Measurements from ENCODE around the gene SIGLEC11. TPM values are rescaled to one million over a fixed set of nuclear protein-coding genes. Genes with fewer than 3 reads are reported as not detected.
"Not testable (repeated sequence)": the region's sequence is repeated elsewhere in the genome, so short reads cannot be mapped to it uniquely, and the experiment has no call there.

Gene SIGLEC11
- total and polyA plus RNA-seq, 2 experiments from 2014 or later: not detected

- H3K27me3 ChIP-seq (ENCODE audit: insufficient read depth); H3K79me2 ChIP-seq (replicated peaks; ENCODE audit: insufficient read depth); H3K4me2 ChIP-seq; H3K9me2 ChIP-seq (ENCODE audit: insufficient read depth); H3K36me3 ChIP-seq (ENCODE audit: insufficient read depth); H3K27ac ChIP-seq (ENCODE audit: low read depth); H3K27ac Mint-ChIP-seq; H3K36me3 Mint-ChIP-seq (ENCODE audit: low read depth); H3F3A ChIP-seq (replicated peaks; ENCODE audit: low read depth); H4K20me1 ChIP-seq (replicated peaks; ENCODE audit: insufficient read depth); H3K4me3 ChIP-seq; DNase-seq (ENCODE audit: low spot score); H2AFZ ChIP-seq; H3K4me3 Mint-ChIP-seq: not testable (repeated sequence)
- Mint-ChIP-seq H3K4me1 (peaks cover 23% of the 10 kb centered on the region), H3K9me3 (peaks cover 20% of the 10 kb centered on the region), H3K27me3 (ENCODE audit: insufficient read depth, low read depth, poor library complexity) (peaks cover 10% of the 10 kb centered on the region)
- peaks cover 39% of the 10 kb centered on the region; the same call in 1 of the 2 replicates for H3K4me1 ChIP-seq (ENCODE audit: insufficient read depth)
- ATAC-seq: peak; percentile 15
Measured at GRCh38 chr19:49958596-49958995, 2.4 kb downstream of the SIGLEC11 start.

GRCh38 chr19:49958144-49958543, 2.8 kb downstream of the SIGLEC11 start:
- H3K36me3 ChIP-seq (ENCODE audit: insufficient read depth); H3F3A ChIP-seq (replicated peaks; ENCODE audit: low read depth); DNase-seq (ENCODE audit: low spot score); H4K20me1 ChIP-seq (replicated peaks; ENCODE audit: insufficient read depth); H3K27ac ChIP-seq (ENCODE audit: low read depth); H3K27me3 ChIP-seq (ENCODE audit: insufficient read depth); H3K9me2 ChIP-seq (ENCODE audit: insufficient read depth); H3K4me3 Mint-ChIP-seq; H3K36me3 Mint-ChIP-seq (ENCODE audit: low read depth); H3K27ac Mint-ChIP-seq; H3K79me2 ChIP-seq (replicated peaks; ENCODE audit: insufficient read depth); H3K4me3 ChIP-seq: not testable (repeated sequence)
- Histone ChIP-seq H3K4me1 (ENCODE audit: insufficient read depth) (peaks cover 39% of the 10 kb centered on the region; the same call in 1 of the 2 replicates), H2AFZ (peak overlapping the region; percentile 95; the same call in 1 of the 2 replicates), H3K4me2 (peak overlapping the region; percentile 65; the same call in 1 of the 2 replicates)
- H3K4me1 Mint-ChIP-seq: peaks cover 27% of the 10 kb centered on the region
- peak; percentile 57 for ATAC-seq
- peaks cover 15% of the 10 kb centered on the region for H3K9me3 Mint-ChIP-seq
- peaks cover 14% of the 10 kb centered on the region for H3K27me3 Mint-ChIP-seq (ENCODE audit: insufficient read depth, low read depth, poor library complexity)

GRCh38 chr19:49957262-49957915, 3.6 kb downstream of the SIGLEC11 start:
- Histone ChIP-seq H3K79me2 (replicated peaks; ENCODE audit: insufficient read depth) (no peaks in the 10 kb centered on the region), H4K20me1 (replicated peaks; ENCODE audit: insufficient read depth) (no peaks in the 10 kb centered on the region), H3K4me1 (ENCODE audit: insufficient read depth) (peaks cover 39% of the 10 kb centered on the region; the same call in 1 of the 2 replicates), H3K27ac (ENCODE audit: low read depth) (no peak overlapping the region), H3K4me2 (peak overlapping the region; percentile 65; the same call in 1 of the 2 replicates), H3F3A (replicated peaks; ENCODE audit: low read depth) (no peaks in the 10 kb centered on the region), H3K9me2 (ENCODE audit: insufficient read depth) (no peaks in the 10 kb centered on the region), H2AFZ (0 out of 2 replicates have a peak overlapping the region, but pooled peaks have one; percentile 95), H3K36me3 (ENCODE audit: insufficient read depth) (no peaks in the 10 kb centered on the region), H3K27me3 (ENCODE audit: insufficient read depth) (no peaks in the 10 kb centered on the region), H3K4me3 (no peak overlapping the region)
- Mint-ChIP-seq H3K9me3 (peaks cover 18% of the 10 kb centered on the region), H3K4me1 (peaks cover 31% of the 10 kb centered on the region), H3K36me3 (ENCODE audit: low read depth) (no peaks in the 10 kb centered on the region; the same call in 2 of the 3 replicates), H3K27ac (no peak overlapping the region), H3K27me3 (ENCODE audit: insufficient read depth, low read depth, poor library complexity) (peaks cover 17% of the 10 kb centered on the region), H3K4me3 (no peak overlapping the region)
- no peak for DNase-seq (ENCODE audit: low spot score)
- ATAC-seq: no peak
- TF ChIP-seq NANOG (IDR thresholded peaks at IDR 0.05; ENCODE audit: borderline replicate concordance): no peak
- TF ChIP-seq ZNF114 (CRISPR knock-in tag; IDR thresholded peaks at IDR 0.05): no peak
- no peak for TF ChIP-seq ZNF331 (CRISPR knock-in tag; IDR thresholded peaks at IDR 0.05; ENCODE audit: low read depth)
- no peak for TF ChIP-seq JUNB (IDR thresholded peaks at IDR 0.05; ENCODE audit: unreplicated experiment)
- no peak for TF ChIP-seq ZNF462 (CRISPR knock-in tag; IDR thresholded peaks at IDR 0.05)
- TF ChIP-seq EZH2phosphoT487 (IDR thresholded peaks at IDR 0.05; ENCODE audit: unreplicated experiment): no peak
- TF ChIP-seq CTCF (conservative IDR thresholded peaks at IDR 0.05; ENCODE audit: low read depth in 2 of 2): no peak
- TF ChIP-seq CREB1 (CRISPR knock-in tag; IDR thresholded peaks at IDR 0.05; ENCODE audit: low read depth): no peak
- no peak for TF ChIP-seq POLR2AphosphoS5 (IDR thresholded peaks at IDR 0.05; ENCODE audit: low read depth)
